ENCODE data around the gene CCDC68. TPM values are rescaled to one million over a fixed set of nuclear protein-coding genes. Genes with fewer than 3 reads are reported as not detected.

Gene CCDC68
- total RNA-seq, 4 donors from 2014 or later, result 2.3 to 4.1 (median 2.6) TPM

- Histone ChIP-seq H3K9me3 (no peaks in the 10 kb centered on the region), H3K4me1 (peaks cover 0 to 6% (median 4%) of the 10 kb centered on the region in 4 donors), H3K4me3 (peak overlapping the region in 3 of 4 donors; percentile 45 to 58 (median 45)), H3K36me3 (no peaks in the 10 kb centered on the region), H3K27ac (replicated peaks in 1 of 4) (no peak overlapping the region), H3K27me3 (peaks cover 0 to 31% (median 8%) of the 10 kb centered on the region in 4 donors)
- TF ChIP-seq POLR2AphosphoS5 (IDR thresholded peaks at IDR 0.05), result no peak
- TF ChIP-seq POLR2A (IDR thresholded peaks at IDR 0.05; ENCODE audit: low read depth), result no peak
- no peak for TF ChIP-seq CTCF (IDR thresholded peaks at IDR 0.05)
- no peak for TF ChIP-seq EP300 (IDR thresholded peaks at IDR 0.05)
- WGBS, result 64% methylated on average over 5 of the region's 5 CpGs
- peak; percentile 47 for DNase-seq (ENCODE audit: extremely low spot score)
- intact Hi-C loops (cut with DNase I), result no loop called here
Observed at GRCh38 chr18:54957996-54958395, 1.3 kb downstream of the CCDC68 start.

- H3K36me3 ChIP-seq, result no peaks in the 10 kb centered on the region
- H3K4me3 ChIP-seq, result no peak overlapping the region
- no peak overlapping the region for H3K27ac ChIP-seq (replicated peaks in 1 of 4)
- peaks cover 0 to 31% (median 8%) of the 10 kb centered on the region in 4 donors for H3K27me3 ChIP-seq
- intact Hi-C loops (cut with DNase I), result no loop called here
- DNase-seq (ENCODE audit: extremely low spot score), result peak; percentile 10
- no peak for TF ChIP-seq EP300 (IDR thresholded peaks at IDR 0.05)
- no peak for TF ChIP-seq CTCF (IDR thresholded peaks at IDR 0.05)
- TF ChIP-seq POLR2A (IDR thresholded peaks at IDR 0.05; ENCODE audit: low read depth), result no peak
- no peak for TF ChIP-seq POLR2AphosphoS5 (IDR thresholded peaks at IDR 0.05)
- 73% methylated on average over 2 of the region's 2 CpGs for WGBS
- H3K4me1 ChIP-seq, result peaks cover 0 to 6% (median 4%) of the 10 kb centered on the region in 4 donors
- no peaks in the 10 kb centered on the region for H3K9me3 ChIP-seq
Observed at GRCh38 chr18:54957296-54957832, 1.9 kb downstream of the CCDC68 start.

- Histone ChIP-seq H3K36me3 (no peaks in the 10 kb centered on the region), H3K9me3 (no peaks in the 10 kb centered on the region), H3K4me3 (no peak overlapping the region), H3K27me3 (peaks cover 0 to 28% (median 8%) of the 10 kb centered on the region in 4 donors), H3K4me1 (peaks cover 0 to 6% (median 4%) of the 10 kb centered on the region in 4 donors), H3K27ac (replicated peaks in 1 of 4) (no peak overlapping the region)
- DNase-seq (ENCODE audit: extremely low spot score), result peak; percentile 39
- intact Hi-C loops (cut with DNase I), result no loop called here
- 75% methylated on average over 3 of the region's 3 CpGs for WGBS
- TF ChIP-seq POLR2A (IDR thresholded peaks at IDR 0.05; ENCODE audit: low read depth) (no peak), EP300 (IDR thresholded peaks at IDR 0.05) (no peak), POLR2AphosphoS5 (IDR thresholded peaks at IDR 0.05) (no peak), CTCF (IDR thresholded peaks at IDR 0.05) (no peak)
Observed at GRCh38 chr18:54956506-54956905, 2.8 kb downstream of the CCDC68 start.

GRCh38 chr18:54952026-54952425, 7.2 kb downstream of the CCDC68 start:
- TF ChIP-seq POLR2AphosphoS5 (IDR thresholded peaks at IDR 0.05) (no peak), POLR2A (IDR thresholded peaks at IDR 0.05; ENCODE audit: low read depth) (no peak), CTCF (IDR thresholded peaks at IDR 0.05) (no peak), EP300 (IDR thresholded peaks at IDR 0.05) (no peak)
- no peaks in the 10 kb centered on the region for H3K36me3 ChIP-seq
- no peak overlapping the region for H3K27ac ChIP-seq (replicated peaks in 1 of 4)
- H3K27me3 ChIP-seq, result no peaks in the 10 kb centered on the region
- no peak for DNase-seq (ENCODE audit: extremely low spot score)
- intact Hi-C loops (cut with DNase I), result no loop called here
- H3K9me3 ChIP-seq, result no peaks in the 10 kb centered on the region
- H3K4me3 ChIP-seq, result no peak overlapping the region
- H3K4me1 ChIP-seq, result peaks cover 0 to 3% (median 2%) of the 10 kb centered on the region in 4 donors

- Histone ChIP-seq H3K9me3 (no peaks in the 10 kb centered on the region), H3K4me1 (peaks cover 0 to 9% (median 7%) of the 10 kb centered on the region in 4 donors), H3K4me3 (no peak overlapping the region), H3K27me3 (no peaks in the 10 kb centered on the region), H3K36me3 (no peaks in the 10 kb centered on the region), H3K27ac (replicated peaks in 1 of 4) (no peak overlapping the region)
- no peak for TF ChIP-seq POLR2AphosphoS5 (IDR thresholded peaks at IDR 0.05)
- 89% methylated on average over 7 of the region's 7 CpGs for WGBS
- intact Hi-C loops (cut with DNase I), result no loop called here
- peak; percentile 39 for DNase-seq (ENCODE audit: extremely low spot score)
Observed at GRCh38 chr18:54950221-54950620, 9.0 kb downstream of the CCDC68 start.
